NCI-H2196 (cell line): Measurements from ENCODE around the gene TTL.
"Not testable (repeated sequence)": the region's sequence is repeated elsewhere in the genome, so short reads cannot be mapped to it uniquely, and the experiment has no call there.

Experiments
- DNase-seq: peaks from one replicate; lab custom pipeline; 2025; ENCODE audit not compliant: unreplicated experiment; lab: John Stamatoyannopoulos, UW

Gene TTL

GRCh38 chr2:112519506-112519905 lies 37.5 kb downstream of the TTL start:
- DNase-seq = no peak

DNA sequence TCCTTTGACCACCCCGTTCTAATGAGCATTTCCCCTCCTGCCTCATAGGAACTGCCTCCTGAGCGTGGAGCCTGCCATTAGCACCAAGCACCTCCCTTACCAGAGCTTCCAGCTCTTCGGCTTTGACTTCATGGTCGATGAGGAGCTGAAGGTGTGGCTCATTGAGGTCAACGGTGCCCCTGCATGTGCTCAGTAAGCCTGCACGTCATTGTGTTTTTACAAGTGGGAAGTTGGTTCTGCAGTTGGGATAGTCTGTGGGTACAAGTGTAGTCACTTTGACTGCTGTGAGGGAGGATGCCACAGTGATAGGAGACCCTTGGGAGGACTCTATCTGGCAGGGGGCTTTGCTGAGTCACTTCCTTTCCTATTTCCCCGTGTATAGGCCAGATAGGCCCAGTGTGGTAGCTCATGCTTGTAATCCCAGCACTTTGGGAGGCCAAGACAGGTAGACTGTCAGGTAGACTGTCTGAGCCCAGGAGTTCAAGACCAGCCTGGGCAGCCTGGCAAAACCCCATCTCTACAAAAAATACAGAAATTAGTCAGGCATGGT lies 38.4 kb downstream of the TTL start:
- no peak for DNase-seq

- no peak for DNase-seq
Measured at GRCh38 chr2:112523291-112523777, 41.4 kb downstream of the TTL start.

DNA sequence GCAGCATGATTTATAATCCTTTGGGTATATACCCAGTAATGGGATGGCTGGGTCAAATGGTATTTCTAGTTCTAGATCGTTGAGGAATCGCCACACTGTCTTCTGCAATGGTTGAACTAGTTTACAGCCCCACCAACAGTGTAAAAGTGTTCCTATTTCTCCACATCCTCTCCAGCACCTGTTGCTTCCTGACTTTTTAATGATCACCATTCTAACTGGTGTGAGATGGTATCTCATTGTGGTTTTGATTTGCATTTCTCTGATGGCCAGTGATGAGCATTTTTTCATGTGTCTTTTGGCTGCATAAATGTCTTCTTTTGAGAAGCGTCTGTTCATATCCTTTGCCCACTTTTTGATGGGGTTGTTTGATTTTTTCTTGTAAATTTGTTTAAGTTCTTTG lies 42.3 kb downstream of the TTL start:
- DNase-seq = not testable (repeated sequence)

DNA sequence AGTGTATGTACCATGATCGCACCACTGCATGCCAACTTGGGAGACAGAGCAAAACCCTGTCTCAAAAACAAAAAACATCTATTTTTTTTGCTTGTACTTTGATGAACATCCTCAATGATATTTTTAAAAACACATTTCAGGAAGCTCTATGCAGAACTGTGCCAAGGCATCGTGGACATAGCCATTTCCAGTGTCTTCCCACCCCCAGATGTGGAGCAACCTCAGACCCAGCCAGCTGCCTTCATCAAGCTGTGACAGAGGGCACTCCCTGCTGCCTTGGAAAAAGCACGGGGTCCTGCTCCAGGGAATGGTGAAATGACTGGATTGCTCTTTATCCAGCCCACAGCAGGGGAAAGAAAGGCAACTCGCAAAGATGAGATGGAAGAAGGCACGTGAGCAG lies 46.6 kb downstream of the TTL start:
- DNase-seq = no peak

DNA sequence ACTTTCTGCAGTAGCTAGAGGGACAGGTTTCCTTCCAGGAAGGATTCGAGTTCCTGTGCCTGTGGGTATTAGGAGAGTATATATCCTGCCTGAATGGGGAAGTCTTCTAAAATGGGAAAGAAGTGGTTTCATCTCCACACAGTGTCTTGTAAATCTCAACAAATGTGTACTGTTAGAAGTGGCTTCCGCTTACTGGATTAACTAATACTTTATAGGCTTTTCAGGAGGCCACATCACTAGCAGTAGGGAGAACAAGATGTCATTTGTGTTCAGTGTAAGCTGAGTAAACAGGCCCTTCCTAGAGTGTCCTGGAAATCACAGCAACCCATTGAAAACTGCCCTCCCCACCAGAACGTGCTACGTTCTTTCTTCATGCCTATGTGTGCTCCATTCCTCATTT lies 47.8 kb downstream of the TTL start:
- DNase-seq = no peak

- DNase-seq = no peak
Measured at GRCh38 chr2:112530728-112531127, 48.8 kb downstream of the TTL start.

DNA sequence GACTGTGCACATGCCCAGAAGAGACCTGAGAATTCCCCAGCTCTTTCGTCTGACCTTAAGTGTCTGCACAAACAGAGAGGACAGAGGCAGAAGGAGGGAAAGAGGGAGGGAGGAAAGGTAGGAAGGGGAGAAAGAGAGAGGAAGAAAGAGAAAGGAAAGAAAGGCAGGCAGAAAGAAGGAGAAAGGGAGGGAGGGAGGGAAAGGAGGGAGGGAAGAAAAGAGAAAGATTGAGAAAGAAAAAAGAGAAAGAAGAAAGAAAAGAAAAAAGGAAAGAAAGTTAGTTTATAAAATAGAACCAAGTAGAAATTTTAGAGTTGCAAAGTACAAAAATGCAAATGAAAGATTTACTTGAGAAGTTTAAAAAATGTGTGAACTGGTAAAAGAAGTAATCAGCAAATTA lies 52.9 kb downstream of the TTL start:
- no peak for DNase-seq

DNA sequence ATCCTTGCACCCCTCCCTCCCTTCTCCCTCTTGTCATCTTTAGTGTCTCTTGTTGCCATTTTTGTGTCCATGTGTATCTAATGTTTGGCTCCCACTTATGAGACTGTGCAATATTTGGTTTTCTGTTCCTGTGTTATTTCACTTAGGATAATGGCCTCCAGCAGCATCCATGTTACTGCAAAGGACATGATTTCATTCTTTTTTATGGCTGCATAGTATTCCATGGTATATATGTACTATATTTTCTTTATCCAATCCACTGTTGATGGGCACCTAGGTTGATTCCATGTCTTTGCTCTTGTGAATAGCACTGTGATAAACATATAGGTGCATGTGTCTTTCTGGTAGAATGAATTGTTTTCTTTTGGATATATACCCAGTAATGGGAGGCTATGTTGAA lies 54.7 kb downstream of the TTL start:
- DNase-seq = not testable (repeated sequence)

DNA sequence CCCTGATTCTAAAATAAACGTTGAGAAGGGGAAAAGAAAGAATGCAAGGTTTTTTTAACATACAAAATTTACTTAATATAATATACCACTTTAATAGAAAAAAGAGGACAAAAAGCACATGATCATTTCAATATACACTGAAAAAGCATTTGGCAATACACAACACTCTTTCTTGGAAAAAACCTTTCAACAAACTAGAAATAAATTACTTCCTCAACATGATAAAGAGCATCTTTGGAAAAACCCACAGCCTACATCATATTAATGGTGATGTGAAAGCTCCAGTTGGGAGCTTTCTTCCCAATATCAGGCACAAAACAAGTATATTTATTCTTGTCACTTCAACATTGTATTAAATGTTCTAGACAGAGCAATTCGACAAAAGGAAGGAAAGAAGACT lies 57.4 kb downstream of the TTL start:
- no peak for DNase-seq

- DNase-seq = no peak
Measured at GRCh38 chr2:112540906-112541305, 59.0 kb downstream of the TTL start.

DNA sequence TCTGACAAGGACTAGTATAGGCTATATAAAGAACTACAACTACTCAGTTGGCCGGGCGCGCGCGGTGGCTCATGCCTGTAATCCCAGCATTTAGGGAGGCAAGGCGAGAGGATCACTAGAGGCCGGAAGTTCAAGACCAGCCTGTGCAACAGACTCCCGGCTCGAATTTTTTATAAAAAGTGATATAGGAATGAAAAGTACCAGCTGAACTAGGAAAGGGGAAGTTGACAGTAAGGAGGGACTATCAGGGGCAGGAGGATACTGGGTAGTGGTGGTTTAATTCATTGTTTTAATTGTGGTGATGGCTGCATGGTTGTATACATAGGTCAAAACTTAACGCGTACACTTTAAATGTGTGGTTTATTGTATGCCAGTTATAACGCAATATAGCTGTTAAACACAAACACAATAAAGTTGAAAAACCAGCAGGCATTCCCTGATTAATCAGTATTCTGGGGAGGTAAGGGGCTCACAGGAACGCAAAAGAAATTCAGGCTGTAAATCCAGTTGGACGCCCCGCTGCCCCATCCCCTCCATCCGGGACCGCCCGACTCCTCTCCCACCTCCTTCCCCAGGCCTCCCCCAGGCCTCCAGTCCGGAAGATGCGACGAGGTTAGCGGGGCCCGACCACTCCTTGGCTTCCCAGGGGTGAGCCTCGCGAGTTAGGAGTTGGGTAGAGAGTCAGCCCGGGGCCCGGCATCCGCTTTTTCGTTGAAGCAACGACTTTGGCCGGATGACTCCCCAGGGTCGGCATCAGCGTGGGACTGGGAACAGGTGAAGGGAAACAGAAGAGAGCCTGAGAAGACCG lies 59.6 kb downstream of the TTL start:
- DNase-seq = peak; percentile 67

GRCh38 chr2:112542123-112542983 lies 60.4 kb downstream of the TTL start, which contains the start of gene POLR1B:
POLR1B (plus strand) TSS chr2:112542465; CDS start chr2:112542495, 30 bp downstream.
- DNase-seq = peak; percentile 90

DNA sequence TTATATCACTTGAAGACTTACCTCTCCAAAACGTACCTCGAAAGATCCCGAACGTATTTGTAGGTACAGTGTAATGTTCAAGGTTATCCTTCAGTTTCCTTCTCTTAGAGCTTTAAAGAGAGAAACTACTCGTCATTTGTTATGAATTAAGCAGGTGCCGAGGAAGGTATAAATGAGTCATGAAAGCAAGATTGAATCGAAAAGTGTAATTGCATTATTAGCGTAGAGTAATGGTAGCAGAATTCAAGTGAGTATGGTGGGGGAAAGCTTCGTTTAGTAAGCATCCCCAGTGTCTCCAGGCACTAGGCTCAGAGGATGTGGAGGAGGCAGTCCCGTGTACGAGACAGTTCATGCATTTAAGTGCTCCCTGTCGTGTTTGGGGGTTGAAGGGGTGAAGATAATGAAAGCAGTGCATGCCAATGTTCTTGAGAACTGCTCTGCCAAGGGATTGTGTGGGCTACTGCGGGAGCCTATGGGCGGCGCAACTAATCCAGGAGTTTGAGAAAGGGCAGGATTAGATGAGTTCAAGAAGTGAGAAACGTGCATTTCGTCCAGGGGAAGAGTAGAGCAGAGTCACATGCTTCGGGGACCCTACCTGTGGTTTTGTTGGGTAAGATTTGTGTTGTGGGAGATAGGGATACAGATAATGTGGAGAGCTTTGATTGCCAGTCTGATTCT lies 61.2 kb downstream of the TTL start:
- DNase-seq = no peak

DNA sequence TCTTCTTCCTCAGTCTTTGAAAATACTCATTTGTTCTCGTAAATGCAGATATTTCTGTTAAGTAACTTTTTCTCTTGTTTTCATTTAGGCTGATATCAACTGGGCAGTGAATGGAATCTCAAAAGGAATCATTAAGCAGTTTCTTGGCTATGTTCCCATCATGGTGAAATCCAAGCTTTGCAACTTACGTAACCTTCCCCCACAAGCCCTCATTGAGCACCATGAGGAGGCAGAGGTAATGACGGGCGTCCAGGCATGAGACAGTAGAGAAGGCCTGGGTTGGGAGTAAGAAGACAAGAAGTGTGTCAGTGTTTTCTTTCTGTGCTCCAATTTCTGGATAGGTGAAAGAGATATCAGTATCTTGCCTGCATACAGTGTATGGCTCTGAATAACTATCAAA lies 65.4 kb downstream of the TTL start:
- peak; percentile 67 for DNase-seq

GRCh38 chr2:112548980-112549379 lies 67.0 kb downstream of the TTL start:
- no peak for DNase-seq

DNA sequence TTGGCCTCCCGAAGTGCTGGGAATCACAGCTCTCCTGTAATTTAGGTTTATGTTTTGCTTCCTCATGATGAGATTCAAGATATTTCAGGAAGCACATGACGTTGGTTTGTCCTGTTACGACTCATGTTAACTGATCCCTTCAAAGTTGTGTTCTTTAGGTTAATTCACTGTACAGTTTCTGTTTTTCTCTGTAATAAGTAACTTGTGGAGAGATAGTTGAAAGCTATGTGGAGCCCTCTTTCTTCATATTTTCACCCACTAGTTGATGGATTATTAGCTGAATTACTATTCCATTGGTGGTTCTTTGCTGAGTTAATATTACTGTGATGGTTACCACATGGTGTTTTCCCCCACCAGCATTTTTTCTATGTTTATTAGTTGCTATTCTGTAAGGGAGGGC lies 84.1 kb downstream of the TTL start:
- DNase-seq = no peak

GRCh38 chr2:112566508-112566907 lies 84.6 kb downstream of the TTL start:
- DNase-seq = not testable (repeated sequence)

DNA sequence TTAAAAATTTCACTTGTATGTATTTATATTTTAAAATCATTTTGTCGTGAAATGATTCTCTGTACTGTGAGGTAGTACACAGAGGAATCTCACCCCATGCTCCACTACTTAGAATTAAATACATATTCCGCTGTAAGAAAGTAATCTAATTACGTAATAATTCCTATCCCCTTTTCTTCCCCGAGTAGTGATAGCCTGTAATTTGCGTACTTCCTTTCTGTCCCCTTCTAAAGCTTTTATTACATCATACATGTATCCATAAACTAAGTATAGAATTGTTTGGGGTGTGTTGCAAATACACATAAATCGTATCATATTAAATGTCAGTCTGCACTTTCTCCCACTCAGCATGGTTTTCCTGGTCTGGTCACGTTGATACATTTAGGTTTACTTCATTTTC lies 90.0 kb downstream of the TTL start:
- DNase-seq = no peak

GRCh38 chr2:112577756-112578155 lies 95.8 kb downstream of the TTL start:
- DNase-seq = no peak

- peak; percentile 30 for DNase-seq
Measured at GRCh38 chr2:112579241-112579640, 97.3 kb downstream of the TTL start.
